HepG2 (cell line): ENCODE measurements around the gene GSTK1. TPM values are rescaled to one million over a fixed set of nuclear protein-coding genes. Genes with fewer than 3 reads are reported as not detected.

Source experiments
- ATAD3A ChIP-seq: sonication (generic); formaldehyde crosslinking; IDR thresholded peaks from 2 replicates; pipeline ENCODE4 v1.4.0; 2020; ENCODE audit warnings: missing genetic modification reagents
- CREB1 ChIP-seq, 2 experiments: fragments of 450-650 bp in 1 of 2; IDR thresholded peaks; 2 replicates each; pipeline ENCODE4 v1.6.1; 2016 to 2017; ENCODE audit warnings: control low read depth in 1 of 2, mild to moderate bottlenecking in 1 of 2, missing compliant biosample characterization in 1 of 2, missing genetic modification characterization in 1 of 2
- FOSL1 ChIP-seq: sonication (generic); formaldehyde crosslinking; IDR thresholded peaks from 2 replicates; pipeline ENCODE4 v1.9.0; 2021; ENCODE audit warnings: missing genetic modification reagents, borderline replicate concordance
- GATAD2A ChIP-seq: IDR thresholded peaks from 2 replicates; pipeline ENCODE4 v1.6.1; 2016
- HOXA5 ChIP-seq: sonication (generic); formaldehyde crosslinking; IDR thresholded peaks from 2 replicates; pipeline ENCODE4 v1.4.0; 2020; ENCODE audit warnings: missing genetic modification reagents
- JUND ChIP-seq: sonication (generic); formaldehyde crosslinking; IDR thresholded peaks from 2 replicates; pipeline ENCODE4 v1.8.0; 2022; ENCODE audit warnings: mild to moderate bottlenecking, missing genetic modification reagents
- MTF1 ChIP-seq: sonication (generic); formaldehyde crosslinking; IDR thresholded peaks from 2 replicates; pipeline ENCODE4 v1.5.0; 2020; ENCODE audit warnings: missing genetic modification reagents
- NFYC ChIP-seq: IDR thresholded peaks from 2 replicates; pipeline ENCODE4 v1.6.1; 2016; ENCODE audit warnings: missing genetic modification reagents, missing compliant biosample characterization
- NKX3-1 ChIP-seq: sonication (generic); formaldehyde crosslinking; IDR thresholded peaks from 2 replicates; pipeline ENCODE4 v1.5.0; 2020; ENCODE audit warnings: missing genetic modification reagents
- POLR2AphosphoS2 ChIP-seq: IDR thresholded peaks from 2 replicates; pipeline ENCODE4 v1.6.1; 2011; ENCODE audit warnings: low read depth, low read length, improper control_type of control experiment
- SAP130 ChIP-seq: IDR thresholded peaks from 2 replicates; pipeline ENCODE4 v1.6.1; 2016; ENCODE audit warnings: low read depth
- SMAD3 ChIP-seq: sonication (generic); formaldehyde crosslinking; IDR thresholded peaks from 2 replicates; pipeline ENCODE4 v1.4.0; 2020; ENCODE audit warnings: missing genetic modification reagents
- STAG1 ChIP-seq: sonication (generic); formaldehyde crosslinking; IDR thresholded peaks from 2 replicates; pipeline ENCODE4 v1.4.0; 2020; ENCODE audit warnings: missing genetic modification reagents
- TOE1 ChIP-seq: sonication (generic); formaldehyde crosslinking; IDR thresholded peaks from 2 replicates; pipeline ENCODE4 v1.4.0; 2020; ENCODE audit warnings: mild to moderate bottlenecking, missing genetic modification reagents
- YEATS4 ChIP-seq: sonication (generic); formaldehyde crosslinking; IDR thresholded peaks from 2 replicates; pipeline ENCODE4 v1.4.0; 2020; ENCODE audit warnings: missing genetic modification reagents, borderline replicate concordance
- ZMYM3 ChIP-seq: sonication (generic); formaldehyde crosslinking; IDR thresholded peaks from 2 replicates; pipeline ENCODE4 v1.5.1; 2020; ENCODE audit warnings: mild to moderate bottlenecking, missing genetic modification reagents
- ZNF235 ChIP-seq: sonication (generic); formaldehyde crosslinking; IDR thresholded peaks from 2 replicates; pipeline ENCODE4 v1.8.1; 2023; ENCODE audit warnings: mild to moderate bottlenecking, missing genetic modification reagents, borderline replicate concordance
- ZNF850 ChIP-seq: sonication (generic); formaldehyde crosslinking; conservative IDR thresholded peaks from 2 replicates; pipeline ENCODE4 v1.9.0; 2021; ENCODE audit warnings: mild to moderate bottlenecking, missing genetic modification reagents
- polyA plus RNA-seq, 8 experiments: library from polyadenylated mRNA; depleted of rRNA in 3 of 8; stranded (reverse) in 7 of 8; unstranded in 1 of 8; fragments of >200 nt; fragmentation: Illumina TruSeq in 4 of 8; extraction: Trizol in 4 of 8; gene quantifications; 2 replicates each; pipeline versions ENCODE4 v1.2.1 to v1.2.3, GENCODE V29; 2011 to 2016; ENCODE audit warnings: low read depth in 4 of 8, missing spikeins in 1 of 8, mixed read lengths in 1 of 8; ENCODE audit not compliant: insufficient read depth in 1 of 8
- total RNA-seq, 5 experiments: library from RNA; depleted of rRNA; stranded (reverse); fragments of >200 nt; fragmentation: Illumina TruSeq; extraction: Trizol; gene quantifications; 2 replicates each; pipeline ENCODE4 v1.2.3, GENCODE V29; 2016; ENCODE audit warnings: low read depth in 1 of 5
- TF ChIP-seq, protein P1 (sequence below): IDR thresholded peaks from 2 replicates; pipeline ENCODE4 v1.6.1; 2016
- TF ChIP-seq, protein P2 (sequence below): sonication (generic); IDR thresholded peaks from 2 replicates; pipeline ENCODE4 v1.6.1; 2016; ENCODE audit warnings: low read depth, borderline replicate concordance
- TF ChIP-seq, protein P3 (sequence below): IDR thresholded peaks from 2 replicates; pipeline ENCODE4 v1.4.0; 2020; ENCODE audit warnings: mild to moderate bottlenecking, missing genetic modification reagents
- TF ChIP-seq, protein P4 (sequence below): sonication (generic); formaldehyde crosslinking; IDR thresholded peaks from 2 replicates; pipeline ENCODE4 v1.8.1; 2023; ENCODE audit warnings: mild to moderate bottlenecking, moderate library complexity, missing genetic modification reagents

Gene GSTK1
- total and polyA plus RNA-seq, 2 of the 13 experiments (the other 11 are each of a cell fraction or from before 2014, with no cell fraction given) = 64.6 to 92.1 TPM

GRCh38 chr7:143259765-143260164, 3.5 kb upstream of the GSTK1 start (continued):
- TF ChIP-seq, protein P1, sequence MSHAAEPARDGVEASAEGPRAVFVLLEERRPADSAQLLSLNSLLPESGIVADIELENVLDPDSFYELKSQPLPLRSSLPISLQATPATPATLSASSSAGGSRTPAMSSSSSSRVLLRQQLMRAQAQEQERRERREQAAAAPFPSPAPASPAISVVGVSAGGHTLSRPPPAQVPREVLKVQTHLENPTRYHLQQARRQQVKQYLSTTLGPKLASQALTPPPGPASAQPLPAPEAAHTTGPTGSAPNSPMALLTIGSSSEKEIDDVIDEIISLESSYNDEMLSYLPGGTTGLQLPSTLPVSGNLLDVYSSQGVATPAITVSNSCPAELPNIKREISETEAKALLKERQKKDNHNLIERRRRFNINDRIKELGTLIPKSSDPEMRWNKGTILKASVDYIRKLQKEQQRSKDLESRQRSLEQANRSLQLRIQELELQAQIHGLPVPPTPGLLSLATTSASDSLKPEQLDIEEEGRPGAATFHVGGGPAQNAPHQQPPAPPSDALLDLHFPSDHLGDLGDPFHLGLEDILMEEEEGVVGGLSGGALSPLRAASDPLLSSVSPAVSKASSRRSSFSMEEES (CRISPR knock-in tag) = peak; percentile 40; the same call in 1 of the 2 replicates
- no peak for TF ChIP-seq TOE1
- no peak for TF ChIP-seq ZMYM3 (CRISPR knock-in tag)
- no peak for TF ChIP-seq CREB1 (IDR thresholded peaks at IDR 0.05)
- peak; percentile 31; the same call in 1 of the 2 replicates for TF ChIP-seq CREB1 (CRISPR knock-in tag; IDR thresholded peaks at IDR 0.05)
- no peak for TF ChIP-seq NFYC
- no peak for TF ChIP-seq ZNF235 (CRISPR knock-in tag)
- TF ChIP-seq, protein P2, sequence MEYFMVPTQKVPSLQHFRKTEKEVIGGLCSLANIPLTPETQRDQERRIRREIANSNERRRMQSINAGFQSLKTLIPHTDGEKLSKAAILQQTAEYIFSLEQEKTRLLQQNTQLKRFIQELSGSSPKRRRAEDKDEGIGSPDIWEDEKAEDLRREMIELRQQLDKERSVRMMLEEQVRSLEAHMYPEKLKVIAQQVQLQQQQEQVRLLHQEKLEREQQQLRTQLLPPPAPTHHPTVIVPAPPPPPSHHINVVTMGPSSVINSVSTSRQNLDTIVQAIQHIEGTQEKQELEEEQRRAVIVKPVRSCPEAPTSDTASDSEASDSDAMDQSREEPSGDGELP = peak; percentile 62; the same call in 1 of the 2 replicates
- TF ChIP-seq, protein P3, sequence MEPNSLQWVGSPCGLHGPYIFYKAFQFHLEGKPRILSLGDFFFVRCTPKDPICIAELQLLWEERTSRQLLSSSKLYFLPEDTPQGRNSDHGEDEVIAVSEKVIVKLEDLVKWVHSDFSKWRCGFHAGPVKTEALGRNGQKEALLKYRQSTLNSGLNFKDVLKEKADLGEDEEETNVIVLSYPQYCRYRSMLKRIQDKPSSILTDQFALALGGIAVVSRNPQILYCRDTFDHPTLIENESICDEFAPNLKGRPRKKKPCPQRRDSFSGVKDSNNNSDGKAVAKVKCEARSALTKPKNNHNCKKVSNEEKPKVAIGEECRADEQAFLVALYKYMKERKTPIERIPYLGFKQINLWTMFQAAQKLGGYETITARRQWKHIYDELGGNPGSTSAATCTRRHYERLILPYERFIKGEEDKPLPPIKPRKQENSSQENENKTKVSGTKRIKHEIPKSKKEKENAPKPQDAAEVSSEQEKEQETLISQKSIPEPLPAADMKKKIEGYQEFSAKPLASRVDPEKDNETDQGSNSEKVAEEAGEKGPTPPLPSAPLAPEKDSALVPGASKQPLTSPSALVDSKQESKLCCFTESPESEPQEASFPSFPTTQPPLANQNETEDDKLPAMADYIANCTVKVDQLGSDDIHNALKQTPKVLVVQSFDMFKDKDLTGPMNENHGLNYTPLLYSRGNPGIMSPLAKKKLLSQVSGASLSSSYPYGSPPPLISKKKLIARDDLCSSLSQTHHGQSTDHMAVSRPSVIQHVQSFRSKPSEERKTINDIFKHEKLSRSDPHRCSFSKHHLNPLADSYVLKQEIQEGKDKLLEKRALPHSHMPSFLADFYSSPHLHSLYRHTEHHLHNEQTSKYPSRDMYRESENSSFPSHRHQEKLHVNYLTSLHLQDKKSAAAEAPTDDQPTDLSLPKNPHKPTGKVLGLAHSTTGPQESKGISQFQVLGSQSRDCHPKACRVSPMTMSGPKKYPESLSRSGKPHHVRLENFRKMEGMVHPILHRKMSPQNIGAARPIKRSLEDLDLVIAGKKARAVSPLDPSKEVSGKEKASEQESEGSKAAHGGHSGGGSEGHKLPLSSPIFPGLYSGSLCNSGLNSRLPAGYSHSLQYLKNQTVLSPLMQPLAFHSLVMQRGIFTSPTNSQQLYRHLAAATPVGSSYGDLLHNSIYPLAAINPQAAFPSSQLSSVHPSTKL (CRISPR knock-in tag) = 0 out of 2 replicates have a peak, but pooled peaks have one; percentile 15
- TF ChIP-seq SAP130 (CRISPR knock-in tag) = 0 out of 2 replicates have a peak, but pooled peaks have one; percentile 29
- no peak for TF ChIP-seq YEATS4
- TF ChIP-seq SMAD3 (CRISPR knock-in tag) = no peak
- no peak for TF ChIP-seq NKX3-1 (CRISPR knock-in tag)
- no peak for TF ChIP-seq MTF1 (CRISPR knock-in tag)
- TF ChIP-seq HOXA5 = no peak
- TF ChIP-seq ATAD3A (CRISPR knock-in tag) = no peak
- 0 out of 2 replicates have a peak, but pooled peaks have one; percentile 10 for TF ChIP-seq GATAD2A
- no peak for TF ChIP-seq STAG1
- no peak for TF ChIP-seq POLR2AphosphoS2
- TF ChIP-seq ZNF850 (CRISPR knock-in tag) = no peak
- TF ChIP-seq, protein P4, sequence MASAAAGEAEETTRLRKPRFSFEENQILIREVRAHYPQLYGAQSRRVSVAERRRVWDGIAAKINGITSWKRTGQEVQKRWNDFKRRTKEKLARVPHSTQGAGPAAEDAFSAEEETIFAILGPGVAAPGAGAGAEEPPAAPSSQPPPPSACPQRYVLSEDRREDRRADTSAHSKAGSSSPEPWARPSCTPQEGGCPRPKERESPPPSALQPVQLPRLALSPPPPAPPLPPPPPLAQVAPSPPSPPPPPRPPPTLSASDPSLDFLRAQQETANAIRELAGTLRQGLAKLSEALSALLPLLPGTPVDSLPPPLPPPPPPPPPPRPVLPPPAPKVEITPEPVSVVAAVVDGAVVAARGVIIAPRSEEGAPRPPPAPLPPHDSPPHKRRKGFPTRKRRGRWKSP (CRISPR knock-in tag) = no peak
- peak; percentile 58; the same call in 1 of the 2 replicates for TF ChIP-seq FOSL1
- TF ChIP-seq JUND (CRISPR knock-in tag) = 0 out of 2 replicates have a peak, but pooled peaks have one; percentile 33
